Activated CD8-positive, alpha-beta memory T cell treated with anti-CD3 and anti-CD28 coated beads for 1 hour (primary cell): ENCODE measurements around the gene BUD31.
"Not testable (repeated sequence)": the region's sequence is repeated elsewhere in the genome, so short reads cannot be mapped to it uniquely, and the experiment has no call there.

Experiments used
- DNase-seq, 2 donors: peaks; one replicate each; pipeline ENCODE4 v3.0.0-alpha.2; 2020; ENCODE audit warnings: low read depth in 1 of 2; ENCODE audit errors: extremely low read depth in 1 of 2

BUD31 gene

DNA sequence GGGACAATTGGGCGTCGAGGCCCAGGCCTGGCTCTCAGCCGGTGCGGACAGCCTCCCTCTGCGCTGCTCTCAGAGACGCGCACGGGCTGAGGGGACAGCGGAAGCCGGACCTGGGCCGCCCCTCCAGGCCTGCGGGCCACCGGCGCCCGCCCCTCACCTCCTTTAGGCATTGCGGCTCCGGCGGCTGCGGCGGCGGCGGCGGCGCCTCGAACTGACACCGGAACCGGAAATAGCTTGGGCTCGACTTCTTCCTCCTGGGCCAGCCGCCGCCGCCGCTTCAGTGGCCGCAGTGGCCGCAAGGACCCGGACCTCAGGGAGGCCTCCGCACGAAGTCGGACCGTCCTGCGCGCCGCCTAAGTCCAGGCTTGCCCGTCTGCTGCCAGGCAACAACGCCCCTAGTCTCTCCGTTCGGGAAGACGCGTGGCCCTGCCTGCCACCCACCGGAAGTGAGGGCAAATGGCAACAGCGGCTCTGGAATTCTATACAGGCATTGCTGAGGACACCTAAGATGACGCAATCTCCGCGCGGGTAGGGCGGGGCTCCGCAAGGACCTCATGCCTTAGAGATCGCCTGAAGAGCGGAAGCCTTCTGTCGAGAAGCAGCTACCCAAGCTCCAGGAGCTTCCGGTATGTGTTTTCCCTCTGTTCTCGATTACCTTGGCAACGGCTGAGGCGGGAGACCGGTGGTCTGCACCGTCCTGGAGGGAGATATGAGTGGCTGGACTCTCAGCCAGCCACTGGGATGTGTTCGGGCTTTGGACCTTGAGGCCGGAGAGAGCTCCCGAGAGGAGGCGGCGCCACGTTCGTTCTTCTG lies at the start of gene BUD31, which contains the start of gene PDAP1:
Gene BUD31, plus strand, starts transcription at position 591 of the 813 bp plus-strand sequence. CDS start 2,124 bp downstream, outside the sequence.
Gene PDAP1, minus strand, starts transcription at position 219 of the 813 bp plus-strand sequence. Its CDS starts 49 bp downstream, at position 170.
- peak; percentile 81 to 83 for DNase-seq

DNA sequence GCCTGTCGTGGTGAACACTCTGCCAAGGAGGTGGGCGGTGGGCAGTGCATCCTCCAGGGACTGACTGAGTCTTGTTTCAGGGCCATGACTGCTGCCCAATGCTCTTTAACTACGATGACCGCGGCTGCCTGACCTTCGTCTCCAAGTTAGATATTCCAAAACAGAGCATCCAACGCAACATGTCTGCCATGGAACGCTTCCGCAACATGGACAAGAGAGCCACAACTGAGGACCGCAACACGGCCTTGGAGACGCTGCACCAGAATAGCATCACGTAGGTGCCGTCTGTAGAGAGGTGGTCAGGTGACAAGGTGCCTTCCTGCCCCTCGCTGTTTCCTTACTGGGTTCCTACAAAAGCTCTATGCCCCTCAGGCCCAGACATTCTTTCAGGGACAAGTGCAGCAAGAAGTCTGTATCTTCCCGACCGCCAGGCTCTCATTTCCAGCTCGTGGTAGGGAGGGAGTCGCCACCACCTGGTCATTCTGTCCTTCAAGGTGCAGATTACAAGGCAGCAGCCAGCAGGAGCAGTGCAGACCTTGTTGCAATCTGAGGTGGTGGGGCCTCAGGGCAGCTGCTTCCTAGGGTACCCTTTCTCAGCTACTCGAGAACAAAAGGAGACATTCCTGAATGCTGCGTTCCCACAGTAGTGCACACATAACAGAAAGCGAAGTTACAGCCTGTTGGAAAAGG lies 49.2 kb upstream of the BUD31 start:
- DNase-seq = no peak

DNA sequence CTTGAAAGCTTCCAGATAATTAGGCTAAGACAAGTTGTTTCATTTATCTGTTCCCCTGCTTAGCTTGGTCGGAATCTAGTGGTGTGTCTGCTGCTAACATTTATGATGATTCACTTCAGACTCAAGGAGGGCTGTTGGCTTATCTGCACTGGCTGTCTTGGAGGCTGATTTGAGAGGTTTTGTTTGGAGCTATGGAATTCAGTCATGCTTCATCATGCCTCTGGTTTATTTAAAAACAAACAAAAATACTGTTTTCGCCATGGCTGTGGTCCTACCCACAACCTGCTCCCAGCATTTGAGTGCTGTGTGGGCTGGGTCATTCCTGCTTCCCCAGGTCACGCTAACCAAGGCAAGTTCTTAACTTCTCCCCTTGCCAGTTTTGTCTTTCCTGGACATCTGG lies 46.0 kb upstream of the BUD31 start:
- DNase-seq = no peak

DNA sequence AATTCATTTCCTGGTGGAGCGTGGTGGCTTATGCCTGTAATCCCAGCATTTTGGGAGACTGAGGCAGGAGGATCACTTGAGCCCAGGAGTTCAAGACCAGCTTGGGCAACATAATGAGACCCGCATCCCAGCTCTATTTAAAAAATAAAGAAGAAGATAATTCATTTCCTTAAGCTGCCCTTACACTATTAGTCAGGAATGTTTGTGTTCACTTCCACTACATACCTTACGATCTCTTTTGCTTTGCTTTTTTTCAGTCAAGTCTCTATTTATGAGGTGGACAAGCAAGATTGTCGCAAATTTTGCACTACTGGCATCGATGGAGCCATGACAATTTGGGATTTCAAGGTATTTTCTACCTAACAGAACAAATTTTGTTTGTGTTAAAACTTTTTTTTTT lies 45.5 kb upstream of the BUD31 start:
- DNase-seq = no peak

DNA sequence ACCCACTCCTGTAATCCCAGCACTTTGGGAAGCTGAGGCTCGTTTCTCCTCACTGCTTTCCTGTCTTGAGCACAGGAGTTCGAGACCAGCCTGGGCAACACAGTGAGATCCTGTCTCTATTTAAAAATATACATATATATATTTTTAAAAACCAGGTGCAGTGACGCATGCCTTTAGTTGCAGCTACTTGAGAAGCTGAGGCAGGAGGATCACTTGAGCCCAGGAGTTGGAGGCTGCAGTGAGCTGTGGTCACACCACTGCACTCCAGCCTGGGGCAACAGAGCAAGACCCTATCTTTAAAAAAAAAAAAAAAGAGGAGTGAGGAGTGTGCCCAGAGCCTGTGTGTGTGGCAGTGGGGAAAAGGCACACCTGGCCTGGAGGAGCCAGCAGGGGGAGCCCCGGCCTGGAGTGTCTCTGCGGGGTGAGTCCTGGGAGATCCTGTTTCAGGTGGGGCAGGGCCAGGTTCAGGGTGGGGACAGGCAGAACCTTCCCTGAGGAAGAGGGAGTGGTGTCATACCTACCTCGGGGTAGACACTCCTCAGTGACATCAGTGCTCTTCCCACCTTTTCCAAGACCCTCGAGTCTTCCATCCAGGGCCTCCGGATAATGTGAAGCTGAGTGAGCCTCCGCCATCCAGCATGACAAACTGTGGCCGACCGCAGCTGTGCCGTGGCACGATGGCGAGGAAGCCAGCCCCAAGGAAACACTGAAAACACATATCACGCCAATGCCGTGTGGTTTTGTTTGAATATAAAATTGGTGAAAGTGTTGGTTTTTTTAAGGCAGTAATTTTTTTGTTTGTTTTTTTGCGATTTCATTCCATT lies 43.2 kb upstream of the BUD31 start:
- peak in 1 of 2 donors; percentile 61 for DNase-seq

DNA sequence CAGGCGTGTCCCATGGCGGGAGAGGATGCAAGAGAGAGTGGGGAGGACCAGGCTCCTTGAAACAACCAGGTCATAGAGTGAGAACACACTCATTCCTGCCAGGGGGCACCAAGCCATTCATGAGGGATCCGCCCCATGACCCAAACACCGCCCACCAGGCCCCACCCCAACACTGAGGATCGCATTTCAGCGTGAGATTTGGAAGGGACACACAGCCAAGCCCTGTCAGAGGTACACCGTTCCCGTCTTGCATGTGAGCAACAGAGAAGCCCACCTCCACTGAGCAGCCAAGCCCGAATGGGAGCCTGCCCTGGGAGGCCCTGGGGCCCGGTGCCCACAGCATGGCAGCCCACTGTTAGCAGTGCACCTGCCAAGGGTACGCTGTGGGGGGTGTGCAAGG lies 42.1 kb upstream of the BUD31 start:
- no peak for DNase-seq

DNA sequence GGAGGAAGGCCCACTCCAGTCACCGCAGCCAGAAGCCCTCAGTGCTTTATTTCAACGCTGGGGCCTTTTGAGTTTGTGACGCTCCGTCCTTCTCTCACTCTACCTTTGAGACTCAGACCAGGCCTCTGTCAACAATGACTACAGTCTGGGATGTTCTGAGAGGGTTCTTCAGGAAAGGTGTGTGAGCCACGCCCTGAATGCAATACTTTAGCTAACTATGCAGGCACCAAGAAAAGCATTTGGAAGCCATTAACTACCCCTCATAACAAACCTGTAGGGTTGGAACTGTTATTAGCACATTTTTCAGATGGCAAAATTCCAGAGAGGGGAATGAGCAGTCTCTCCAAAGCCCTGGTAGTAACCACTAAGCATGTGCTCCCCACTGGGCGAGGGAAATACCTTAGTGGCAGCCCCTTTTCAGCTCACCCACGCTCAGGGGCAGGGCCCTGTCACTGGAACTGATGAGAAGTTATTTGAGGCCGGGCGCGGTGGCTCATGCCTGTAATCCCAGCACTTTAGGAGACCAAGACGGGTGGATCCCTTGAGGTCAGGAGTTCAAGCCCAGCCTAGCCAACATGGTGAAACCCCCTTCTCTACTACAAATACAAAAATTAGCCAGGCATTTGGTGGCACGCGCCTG lies 39.9 kb upstream of the BUD31 start:
- DNase-seq = no peak

DNA sequence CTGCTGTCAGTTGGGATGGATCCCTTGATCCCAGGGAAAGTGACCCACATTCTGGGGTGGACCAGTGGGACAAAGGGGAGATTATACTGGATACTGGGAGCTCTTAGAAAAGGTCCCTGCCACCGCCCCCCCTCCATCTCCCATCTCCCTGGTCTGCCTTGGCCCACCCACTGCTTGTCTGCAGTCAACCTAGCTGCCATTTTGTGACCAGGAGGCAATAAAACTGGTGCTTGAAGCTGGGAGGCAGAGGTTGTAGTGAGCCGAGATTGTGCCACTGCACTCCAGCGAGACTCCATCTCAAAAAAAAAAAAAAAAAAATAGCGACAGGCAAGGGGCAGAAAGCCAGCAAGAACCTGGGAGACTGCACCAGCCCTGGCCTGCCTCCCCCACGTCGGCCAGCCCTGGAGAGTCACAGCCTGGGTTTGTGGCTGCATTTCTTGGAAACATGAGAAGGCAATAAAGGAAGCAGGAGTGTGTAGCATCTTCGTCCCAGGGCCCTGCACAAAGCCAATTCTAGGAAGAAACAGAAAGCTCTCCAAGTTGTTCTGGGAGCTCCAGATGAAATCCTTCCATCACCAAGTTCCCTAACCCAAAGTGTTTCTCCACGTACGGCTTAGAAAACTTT lies 38.9 kb upstream of the BUD31 start:
- DNase-seq = no peak

DNA sequence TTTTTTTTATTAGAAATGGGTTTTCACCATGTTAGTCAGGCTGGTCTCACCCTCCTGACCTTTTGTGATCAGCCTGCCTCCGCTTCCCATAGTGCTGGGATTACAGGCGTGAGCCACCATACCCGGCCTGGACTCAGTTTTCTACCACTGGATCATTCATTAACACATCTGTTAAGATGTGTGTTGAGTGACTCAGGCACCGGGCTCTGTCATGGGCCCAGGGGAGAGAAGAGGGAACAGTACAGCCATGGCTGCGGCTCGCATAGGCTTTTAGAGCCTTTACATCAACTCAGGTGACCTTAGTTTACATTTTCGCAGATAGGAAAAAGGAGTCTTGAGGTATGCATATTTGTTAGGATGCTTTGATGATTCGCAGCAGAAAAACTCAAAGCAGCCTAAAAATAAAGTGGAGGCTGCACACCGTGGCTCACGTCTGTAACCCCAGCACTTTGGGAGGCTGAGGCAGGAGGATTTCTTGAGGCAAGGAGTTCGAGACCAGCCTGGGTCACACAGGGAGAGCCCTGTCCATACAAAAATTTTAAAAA lies 37.3 kb upstream of the BUD31 start:
- DNase-seq = no peak

DNA sequence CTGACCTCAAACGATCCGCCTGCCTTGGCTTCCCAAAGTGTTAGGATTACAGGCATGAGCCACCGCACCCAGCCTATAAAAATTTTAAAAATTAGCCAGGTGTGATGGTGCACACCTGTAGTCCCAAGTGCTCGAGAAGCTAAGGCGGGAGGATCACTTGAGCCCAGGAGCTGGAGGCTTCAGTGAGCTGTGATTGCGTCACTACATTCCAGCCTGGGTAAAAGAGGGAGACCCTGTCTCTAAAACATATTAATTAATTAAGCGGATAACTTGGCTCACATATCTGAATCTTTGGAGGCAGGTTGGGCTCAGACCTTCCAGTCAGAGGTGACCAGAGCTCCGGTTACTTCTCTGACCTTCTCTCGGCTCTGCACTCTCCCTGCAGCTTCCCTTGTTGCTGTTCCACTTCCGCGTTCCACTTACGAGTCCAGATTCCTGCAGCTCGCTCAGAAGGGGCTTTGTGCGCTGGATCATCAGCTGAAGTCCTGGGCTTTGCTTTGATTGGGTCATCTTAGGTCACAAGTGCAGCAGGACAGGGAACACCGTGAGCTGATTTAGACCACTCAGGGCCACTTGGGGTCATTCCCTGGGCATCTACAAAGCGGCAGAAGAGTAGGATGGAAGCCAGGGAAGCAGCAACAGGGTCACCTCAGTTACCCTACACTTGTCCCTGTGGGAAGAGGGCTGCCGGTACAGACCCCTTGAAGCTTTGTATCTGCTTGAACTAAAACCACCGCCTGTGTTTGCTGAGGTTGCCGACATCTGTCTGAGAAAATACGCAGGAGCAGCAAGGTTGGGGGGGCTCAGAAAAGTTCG lies 36.3 kb upstream of the BUD31 start:
- no peak for DNase-seq

DNA sequence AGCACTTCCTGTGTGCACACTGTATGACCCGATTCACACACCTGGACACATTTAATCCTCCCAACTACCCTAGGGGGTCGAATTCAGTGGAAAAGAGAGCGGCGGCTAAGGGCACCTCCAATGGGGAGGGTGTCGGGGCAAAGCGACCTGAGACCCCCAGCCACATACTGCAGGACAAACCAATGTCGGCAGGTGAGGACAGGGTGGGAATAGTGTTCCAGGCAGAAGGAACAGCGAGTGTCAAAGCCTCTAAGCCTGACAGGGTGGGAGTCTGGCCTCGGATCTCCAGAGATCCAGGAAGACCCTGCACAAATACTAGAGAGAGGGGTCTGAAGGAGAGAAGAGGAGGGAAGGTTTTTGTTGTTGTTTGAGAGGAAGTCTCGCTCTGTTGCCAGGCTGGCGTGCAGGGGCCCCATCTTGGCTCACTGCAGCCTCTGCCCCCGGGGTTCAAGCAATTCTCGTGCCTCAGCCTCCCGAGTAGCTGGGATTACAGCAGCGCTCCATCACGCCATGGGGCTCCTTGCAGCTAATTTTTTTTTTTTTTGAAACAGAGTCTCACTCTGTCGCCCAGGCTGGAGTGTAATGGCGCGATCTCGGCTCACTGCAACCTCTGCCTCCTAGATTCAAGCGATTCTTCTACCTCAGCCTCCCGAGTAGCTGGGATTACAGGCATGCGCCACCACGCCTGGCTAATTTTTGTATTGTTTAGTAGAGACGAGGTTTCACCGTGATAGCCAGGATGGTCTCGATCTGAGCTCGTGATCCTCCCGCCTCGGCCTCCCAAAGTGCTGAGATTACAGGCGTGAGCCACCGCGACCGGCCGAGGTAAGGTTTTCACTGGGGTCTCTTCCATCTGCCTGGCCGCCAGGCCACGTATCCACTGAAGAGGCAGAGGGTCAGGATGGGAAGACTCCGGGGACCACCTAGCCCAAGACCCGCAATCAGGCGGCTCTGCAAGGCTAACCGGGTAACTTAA lies 35.4 kb upstream of the BUD31 start:
- DNase-seq = no peak

DNA sequence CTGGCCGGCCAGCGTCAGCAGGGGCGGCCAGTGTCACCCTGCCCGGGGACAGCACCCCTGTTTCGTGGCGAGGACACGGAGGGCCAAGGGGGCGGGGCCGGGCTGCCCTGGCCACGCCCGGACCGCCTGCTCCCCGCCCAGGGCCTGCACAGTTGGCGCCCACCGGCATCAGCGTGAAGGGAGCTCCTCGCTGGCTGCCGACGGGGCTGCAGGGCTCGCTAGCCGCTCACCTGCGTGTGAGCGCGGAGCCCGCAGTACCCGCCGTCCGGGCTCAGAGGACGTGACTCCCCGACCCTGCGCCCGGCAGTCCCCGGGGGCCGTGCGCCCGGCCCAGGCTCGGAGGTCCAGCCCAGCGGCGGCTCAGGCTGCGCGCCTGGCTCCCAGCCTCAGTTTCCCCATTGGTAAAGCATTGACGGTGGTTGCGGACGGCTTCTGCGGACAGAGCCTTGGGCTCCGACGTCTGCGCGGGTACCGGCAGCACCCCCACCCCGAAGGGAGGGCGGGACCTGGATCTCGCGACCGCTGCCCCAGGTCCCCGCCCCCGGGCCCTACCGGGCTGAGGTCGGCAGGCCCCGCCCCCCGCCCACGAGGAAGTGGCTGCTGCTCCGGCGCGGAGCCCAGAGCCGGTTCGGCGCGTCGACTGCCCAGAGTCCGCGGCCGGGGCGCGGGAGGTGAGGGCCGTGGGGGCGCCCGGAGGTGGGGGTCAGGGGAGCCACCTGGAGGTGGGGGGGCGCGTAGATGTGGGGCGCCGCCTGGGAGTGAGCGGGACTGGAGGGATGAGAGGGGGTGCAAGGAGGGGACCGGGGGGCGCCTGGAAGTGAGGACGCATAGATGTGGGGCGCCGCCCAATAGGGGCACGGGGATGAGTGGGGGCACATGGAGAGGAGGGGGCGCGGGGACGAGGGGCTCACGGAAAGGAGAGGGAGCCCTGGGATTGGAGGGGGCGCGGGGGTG lies 34.4 kb upstream of the BUD31 start, which contains the start of gene ARPC1B:
Gene ARPC1B, plus strand, starts transcription at position 620 of the 954 bp plus-strand sequence. CDS start 10,985 bp downstream, outside the sequence.
- peak; percentile 42 to 73 for DNase-seq

DNA sequence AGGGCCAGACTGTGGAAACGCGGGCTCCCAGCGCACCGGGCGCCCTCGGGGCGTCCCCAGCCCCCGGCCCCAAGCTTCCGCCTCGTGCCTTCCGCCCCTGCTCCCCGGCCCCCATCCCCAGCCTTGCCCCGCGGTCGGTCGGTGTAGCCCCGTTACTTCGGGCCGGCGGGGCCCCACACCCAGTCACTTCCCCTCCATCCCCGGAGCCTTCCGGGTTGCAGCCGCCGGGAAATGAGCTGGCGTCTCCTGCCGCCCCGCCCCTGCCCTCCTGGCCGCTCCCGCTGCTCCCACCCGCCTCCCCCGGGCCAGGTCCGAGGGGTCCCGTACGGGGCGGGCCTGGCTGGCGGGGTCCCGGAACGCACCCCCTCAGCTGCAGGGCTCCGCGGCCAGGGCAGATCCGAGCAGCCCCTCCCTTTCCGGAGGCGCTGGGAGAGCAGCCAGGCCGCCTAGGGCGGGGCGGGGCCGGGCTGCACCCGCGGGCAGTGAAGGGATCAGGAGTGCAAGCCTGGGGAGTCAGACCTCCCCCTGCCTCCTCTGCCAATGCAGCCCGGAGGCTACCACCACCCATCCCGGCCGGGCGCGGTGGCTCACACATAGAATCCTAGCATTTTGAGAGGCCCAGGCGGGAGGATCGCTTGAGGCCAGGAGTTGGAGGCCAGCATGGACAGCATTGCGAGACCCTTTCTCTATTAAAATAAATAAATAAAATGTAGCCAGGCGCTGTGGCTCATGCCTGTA lies 33.5 kb upstream of the BUD31 start:
- peak in 1 of 2 donors; percentile 40 for DNase-seq

DNA sequence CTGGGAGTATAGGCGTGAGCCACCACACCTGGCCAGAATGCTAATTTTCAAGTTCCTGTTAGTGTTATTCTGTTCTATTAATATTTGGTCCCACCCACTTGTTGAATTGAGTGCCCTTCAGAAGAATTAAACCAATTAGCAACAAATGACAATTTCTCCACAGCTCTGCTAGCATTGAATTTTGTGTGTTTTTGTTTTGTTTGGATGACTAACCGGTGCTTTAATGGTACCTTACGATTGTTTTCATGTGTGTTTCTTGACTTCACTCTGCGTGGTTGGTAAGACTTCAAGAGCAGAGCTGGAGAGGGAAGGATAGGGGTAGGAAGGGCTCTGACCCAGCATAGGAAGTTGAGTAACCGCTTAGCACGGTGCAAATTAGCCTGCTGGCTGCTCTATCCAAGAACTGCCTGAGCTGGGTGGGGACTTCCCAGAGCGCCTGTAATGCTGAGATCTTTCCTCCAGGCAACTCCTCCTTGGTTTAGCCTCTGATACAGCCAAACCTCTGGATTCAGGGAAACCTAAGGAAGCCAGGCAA lies 29.7 kb upstream of the BUD31 start:
- DNase-seq = no peak

DNA sequence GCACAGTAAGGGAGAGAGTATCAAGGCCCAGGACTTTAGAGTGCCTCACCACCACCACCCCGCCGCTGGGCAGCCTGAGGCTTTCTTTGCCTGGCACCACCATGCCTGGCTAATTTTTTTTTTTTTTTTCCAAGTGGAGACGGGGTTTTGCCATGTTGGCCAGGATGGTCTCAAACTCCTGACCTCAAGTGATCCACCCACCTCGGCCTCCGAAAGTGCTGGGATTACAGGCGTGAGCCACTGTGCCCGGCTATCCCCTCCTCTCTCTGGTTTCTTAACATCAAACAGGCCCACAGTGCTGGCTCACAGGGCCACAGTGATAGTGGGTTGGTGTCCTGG lies 29.1 kb upstream of the BUD31 start:
- DNase-seq = not testable (repeated sequence)
